GM18951 (cell line): ENCODE results near the gene ETV4.

ENCODE experiments used
- POLR2A ChIP-seq: IDR thresholded peaks from 4 replicates; pipeline ENCODE4 v1.6.1; 2011; ENCODE audit warnings: mild to moderate bottlenecking; ENCODE audit not compliant: insufficient read length, insufficient read depth; ENCODE audit errors: extremely low read depth
- in situ Hi-C: fragments of 300-500 bp; cut with MboI; formaldehyde crosslinking; loops from one replicate; pipeline ENCODE4 v1.12.0; 2022; ENCODE audit warnings: low sequenced_read_pairs, mixed read lengths, inconsistent platforms; ENCODE audit not compliant: unreplicated experiment

The ETV4 gene

DNA sequence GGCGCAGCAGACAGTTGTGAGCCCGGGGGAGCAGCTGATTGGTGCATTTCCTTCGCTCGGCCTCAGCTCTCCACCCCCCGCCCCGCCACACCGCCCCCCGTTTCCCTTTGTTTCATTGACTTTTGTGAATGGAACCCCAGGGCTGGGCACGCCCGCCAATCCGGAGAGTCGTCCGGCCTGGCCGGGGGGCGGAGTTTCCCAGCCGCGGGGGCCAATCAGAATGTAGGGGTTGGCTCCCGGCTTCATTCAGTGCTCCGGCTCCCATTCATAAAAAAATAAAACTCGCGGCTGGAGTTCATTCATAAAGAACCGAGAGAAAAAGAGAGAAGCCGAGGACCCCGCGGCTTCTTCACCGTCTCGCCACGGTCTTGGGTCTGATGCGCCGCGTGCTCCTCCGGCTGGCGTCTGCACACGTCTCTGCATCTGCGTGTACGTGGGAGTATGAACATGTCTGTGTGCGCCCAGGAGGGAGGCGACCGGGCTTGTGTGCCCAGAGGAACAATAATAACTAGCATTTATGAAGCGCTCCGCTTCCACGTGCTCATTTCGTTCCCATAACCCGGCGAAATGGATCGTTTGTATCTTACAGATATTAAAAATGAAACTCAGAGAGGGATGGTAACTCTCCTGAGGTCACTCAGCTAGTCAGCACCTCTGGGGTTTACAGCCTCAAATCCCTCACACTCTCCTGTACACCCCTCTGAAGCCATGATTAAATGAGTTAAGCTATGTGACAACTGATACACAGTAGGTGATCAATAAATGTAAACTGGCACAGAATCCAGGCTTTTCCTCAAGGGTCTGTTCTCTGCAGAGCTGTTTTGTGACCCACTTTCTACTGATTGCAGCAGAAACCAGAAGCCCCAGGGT, at the start of gene ETV4:
Gene ETV4, minus strand, starts transcription at position 22 of the 870 bp plus-strand sequence. CDS start 723 bp downstream, outside the sequence.
- in situ Hi-C loops: no loop called here
- no peak for TF ChIP-seq POLR2A

DNA sequence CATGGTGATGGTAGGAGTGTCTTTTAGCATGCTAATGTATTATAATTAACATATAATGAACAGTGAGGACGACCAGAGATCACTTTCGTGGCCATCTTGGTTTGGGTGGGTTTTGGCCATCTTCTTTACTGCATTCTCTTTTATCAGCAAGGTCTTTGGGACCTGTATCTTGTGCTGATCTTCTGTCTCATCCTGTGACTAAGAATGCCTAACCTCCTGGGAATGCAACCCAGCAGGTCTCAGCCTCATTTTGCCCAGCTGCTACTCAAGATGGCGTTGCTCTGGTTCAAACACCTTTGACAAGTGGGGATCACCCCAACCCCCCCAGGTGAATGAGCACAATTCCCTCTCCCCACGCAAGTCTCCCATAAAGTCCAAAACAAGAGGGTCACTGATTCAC, 49.3 kb upstream of the ETV4 start:
- in situ Hi-C loops: no loop called here
- TF ChIP-seq POLR2A: no peak

DNA sequence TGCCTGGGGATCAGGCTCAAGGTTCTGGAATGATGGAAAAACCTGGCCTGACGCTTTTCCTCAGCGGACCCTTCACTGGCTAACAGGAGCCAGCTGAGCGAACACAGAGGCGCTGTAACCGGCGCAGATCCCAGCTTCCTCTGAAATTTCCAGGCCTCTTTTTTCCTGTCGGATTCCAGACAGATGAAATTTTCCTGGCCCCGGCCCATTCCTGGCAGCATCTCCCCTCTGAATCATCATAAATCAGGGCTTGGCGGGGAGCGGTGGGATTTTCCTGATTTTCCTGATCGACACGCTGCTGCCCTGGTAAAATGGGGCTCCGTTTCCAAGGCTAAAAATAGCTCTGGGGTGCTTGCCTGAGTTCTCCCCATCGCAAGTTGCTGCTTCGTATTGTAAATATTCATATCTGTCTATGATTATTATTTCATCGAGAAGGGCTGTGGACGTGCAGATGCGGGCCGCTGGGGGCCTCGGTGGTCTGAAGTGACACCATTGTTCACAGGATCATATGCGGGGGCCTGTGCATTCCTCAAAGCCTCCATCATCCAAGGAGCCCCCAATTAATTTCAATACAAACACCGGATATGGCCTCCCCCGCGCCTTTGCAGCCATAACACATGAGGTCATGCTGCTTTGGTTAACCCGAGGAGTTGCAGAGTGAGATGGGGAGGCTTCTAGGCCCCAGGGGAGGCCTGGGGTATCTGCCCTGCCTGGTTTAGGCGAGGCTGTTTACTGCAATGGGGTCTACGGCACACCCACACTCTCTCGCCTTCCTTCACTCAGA, 45.8 kb upstream of the ETV4 start:
- in situ Hi-C loops: no loop called here

DNA sequence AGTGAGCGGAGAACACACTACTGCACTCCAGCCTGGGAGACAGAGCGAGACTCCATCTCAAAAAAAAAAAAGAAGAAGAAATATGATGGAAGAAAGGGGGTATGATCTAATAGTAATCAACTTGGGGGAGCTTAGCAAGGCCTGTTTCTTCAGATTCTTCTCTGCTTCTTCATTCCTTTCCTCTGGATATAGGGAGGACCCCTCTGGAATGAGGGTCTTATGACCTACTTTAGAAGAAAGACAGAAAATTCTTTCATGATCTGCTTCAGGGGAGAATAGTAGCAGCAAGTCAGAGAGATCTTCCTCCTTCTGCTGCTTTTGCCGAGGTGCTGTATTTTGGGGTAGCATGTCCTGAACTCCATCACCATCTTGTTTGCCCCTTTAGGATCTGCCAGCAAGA, 44.9 kb upstream of the ETV4 start:
- in situ Hi-C loops: no loop called here
- TF ChIP-seq POLR2A: no peak

More for the DNA sequence above, 45.8 kb upstream of the ETV4 start:
- no peak for TF ChIP-seq POLR2A

DNA sequence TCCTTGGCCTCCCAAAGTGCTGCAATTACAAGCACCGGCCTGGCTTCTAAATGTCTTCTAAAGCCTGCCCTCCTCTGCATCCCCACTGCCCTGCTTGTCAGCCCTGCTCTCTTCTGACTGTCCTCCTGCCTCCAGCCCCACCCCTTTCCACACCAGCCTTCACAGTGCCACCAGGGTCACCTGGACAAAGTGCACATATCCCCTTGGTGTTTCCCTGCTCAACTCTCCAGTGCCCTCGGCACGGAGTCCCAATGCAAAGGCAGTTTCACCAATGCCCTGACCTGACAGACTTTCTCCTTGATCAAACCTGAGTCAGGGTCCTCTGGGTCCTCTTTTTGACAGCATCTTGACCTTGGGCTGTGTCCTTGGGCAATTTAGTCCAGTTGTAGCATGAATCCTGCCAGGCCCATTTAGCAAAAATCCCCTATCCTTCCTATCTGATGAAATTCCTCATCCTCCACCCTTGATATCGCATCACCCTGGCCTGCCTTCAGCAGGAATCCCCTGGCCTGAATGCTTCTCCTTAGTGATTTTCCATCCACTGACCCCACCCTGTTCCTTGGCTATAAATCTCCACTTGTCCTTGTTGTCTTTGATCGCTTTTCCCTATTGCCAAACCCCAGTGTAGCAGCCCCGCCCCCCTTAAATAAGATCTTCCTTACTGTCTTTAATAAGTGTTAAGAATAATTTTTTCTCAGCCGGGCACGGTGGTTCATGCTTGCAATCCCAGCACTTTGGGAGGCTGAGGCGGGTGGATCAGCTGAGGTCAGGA, 42.7 kb upstream of the ETV4 start:
- in situ Hi-C loops: no loop called here
- TF ChIP-seq POLR2A: no peak

DNA sequence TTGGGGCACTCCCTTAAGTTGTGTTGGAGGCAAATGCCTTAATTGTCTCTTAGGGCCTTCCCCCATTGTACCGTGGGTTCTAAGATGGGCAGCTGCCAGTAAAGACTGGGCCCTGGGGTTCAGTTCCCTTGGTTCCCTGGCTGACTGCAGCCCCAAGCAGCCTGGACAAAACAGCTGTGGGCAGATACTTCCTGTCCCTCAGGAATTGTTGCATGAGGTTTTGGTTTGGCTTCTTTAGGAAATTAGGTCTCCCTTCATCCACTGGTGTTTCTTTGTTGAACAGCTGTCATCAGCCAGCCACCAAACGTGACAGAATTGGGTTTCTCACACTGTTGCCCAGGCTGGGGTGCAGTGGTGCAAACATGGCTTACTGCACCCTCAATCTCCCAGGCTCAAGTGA, 42.0 kb upstream of the ETV4 start:
- TF ChIP-seq POLR2A: no peak
- in situ Hi-C loops: no loop called here

DNA sequence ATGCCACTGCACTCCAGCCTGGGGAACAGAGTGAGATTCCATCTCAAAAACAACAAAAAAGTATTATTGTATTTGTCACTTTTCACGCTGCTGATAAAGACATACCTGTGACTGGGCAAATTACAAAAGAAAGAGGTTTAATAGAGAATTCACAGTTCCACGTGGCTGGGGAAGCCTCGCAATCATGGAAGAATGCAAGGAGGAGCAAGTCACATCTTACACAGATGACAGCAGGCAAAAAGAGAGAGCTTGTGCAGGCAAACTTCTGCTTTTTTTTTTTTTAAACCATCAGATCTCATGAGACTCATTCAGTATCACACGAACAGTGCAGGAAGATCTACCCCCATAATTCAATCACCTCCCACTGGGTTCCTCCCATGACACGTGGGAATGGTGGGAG, 41.5 kb upstream of the ETV4 start:
- in situ Hi-C loops: no loop called here
- no peak for TF ChIP-seq POLR2A

DNA sequence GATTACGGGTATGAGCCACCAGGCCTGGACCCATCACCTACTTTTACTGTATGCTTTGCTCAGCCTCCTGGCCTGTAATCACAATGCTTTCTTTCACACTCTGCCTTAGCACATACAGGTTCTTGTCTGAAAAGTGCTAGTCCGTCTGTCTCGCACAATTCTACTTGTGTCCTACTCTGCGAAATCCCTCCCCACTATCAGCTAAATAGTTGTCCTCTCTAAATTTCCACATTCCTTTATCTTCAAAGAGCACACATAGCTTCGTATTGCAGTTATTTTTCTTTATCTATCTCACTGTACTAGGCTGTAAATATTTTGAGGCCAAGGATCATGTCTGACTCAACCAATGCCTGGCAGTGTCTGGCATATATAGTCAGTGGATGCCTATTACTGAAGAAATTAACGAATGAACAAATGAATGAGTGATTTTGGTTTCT, 38.5 kb upstream of the ETV4 start:
- in situ Hi-C loops: no loop called here

DNA sequence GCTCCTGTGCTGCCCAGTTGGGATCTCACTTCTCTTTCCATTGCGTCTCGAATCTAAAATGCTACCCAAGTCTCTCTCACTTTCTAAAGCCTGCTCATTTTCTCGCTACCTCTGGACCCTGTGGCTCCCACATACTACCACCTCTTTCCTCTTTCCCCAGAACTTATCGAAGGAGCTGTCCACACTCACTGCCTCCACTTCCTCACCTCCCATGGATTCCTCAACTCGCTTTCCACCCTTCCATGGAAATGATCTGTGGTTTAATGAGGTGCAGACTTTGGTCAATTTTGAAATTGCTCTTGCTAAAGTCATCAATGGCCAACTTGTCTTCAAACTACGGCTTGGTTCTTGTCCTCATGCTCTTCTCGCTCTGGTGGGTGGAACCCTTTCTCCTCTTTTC, 37.2 kb upstream of the ETV4 start:
- in situ Hi-C loops: no loop called here
- no peak for TF ChIP-seq POLR2A

More for the DNA sequence above, 38.5 kb upstream of the ETV4 start:
- TF ChIP-seq POLR2A: no peak

DNA sequence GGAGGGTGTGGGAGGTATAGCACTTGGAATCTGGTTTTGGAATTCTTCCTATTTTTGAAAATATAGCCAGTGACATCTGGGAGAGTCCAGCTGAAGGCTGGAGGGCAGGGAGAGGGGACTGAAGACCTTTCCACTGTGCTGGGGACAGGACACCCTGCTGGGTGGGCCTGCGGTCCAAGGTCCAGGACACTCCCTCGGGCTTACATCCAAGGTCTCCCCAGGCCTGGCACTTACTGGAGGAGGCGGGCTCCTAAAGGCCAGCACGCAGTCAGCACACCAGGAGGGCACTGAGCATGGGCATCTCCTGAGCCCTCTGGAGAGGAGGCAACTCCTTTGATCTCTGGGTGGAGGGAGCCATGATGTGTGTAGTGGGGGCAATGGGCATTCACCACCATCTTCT, 35.5 kb upstream of the ETV4 start:
- in situ Hi-C loops: no loop called here
- TF ChIP-seq POLR2A: no peak

DNA sequence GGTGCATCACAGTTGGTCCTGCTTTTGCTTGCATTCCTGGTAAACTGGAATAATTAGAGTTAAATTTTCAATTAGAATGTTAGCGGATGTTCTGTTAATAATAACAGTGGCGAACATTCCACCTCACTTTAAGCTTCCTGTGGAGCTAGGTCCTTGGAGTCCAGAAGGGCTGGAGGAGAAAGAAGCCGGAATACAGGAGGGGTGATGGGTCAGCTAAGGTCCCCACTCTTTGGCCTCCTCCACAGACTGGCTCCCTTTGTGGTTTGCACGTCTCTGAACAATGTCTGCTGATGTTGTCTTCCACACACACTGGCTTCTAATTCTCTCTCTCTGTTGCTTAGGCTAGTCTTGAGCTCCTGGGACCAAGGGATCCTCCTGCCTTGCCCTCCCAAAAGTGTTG, 35.0 kb upstream of the ETV4 start:
- in situ Hi-C loops: no loop called here
- no peak for TF ChIP-seq POLR2A

DNA sequence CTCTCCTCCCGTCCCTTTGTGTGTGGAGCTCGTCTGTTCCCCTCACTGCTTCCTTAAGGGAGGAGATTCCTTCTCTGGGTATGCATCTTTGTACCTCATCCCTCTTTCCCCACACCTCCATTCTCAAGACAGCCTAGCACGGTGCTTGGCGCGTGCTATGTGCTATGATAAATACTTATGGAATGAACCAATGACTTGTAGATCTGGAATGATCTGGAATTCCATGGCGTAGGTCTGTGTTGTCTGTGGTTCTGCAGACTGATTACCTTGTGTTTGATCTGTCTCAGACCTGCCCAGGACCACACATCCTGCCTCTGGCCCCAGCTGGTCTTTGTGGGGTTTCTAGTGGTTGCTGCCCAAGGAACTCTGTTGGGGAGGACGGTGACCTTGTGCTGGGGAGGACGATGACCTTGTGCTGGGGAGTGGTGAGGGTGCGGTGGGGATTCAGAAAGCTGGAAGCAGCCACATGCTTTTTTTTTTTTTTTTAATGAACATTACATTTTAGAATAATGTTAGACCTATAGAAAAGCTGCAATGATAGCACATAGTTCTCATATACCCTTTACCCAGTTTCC, 33.5 kb upstream of the ETV4 start:
- in situ Hi-C loops: loop anchor here (5.0 to 10.0 kb wide), 2 partner anchors 93 to 185 kb away; no protein-coding TSS in a partner anchor
- TF ChIP-seq POLR2A: no peak
